NCI-H446 treated with DMSO at 0.1 percent for 48 hours (cell line): ENCODE measurements around the gene GAB2.
"Not testable (repeated sequence)": the region's sequence is repeated elsewhere in the genome, so short reads cannot be mapped to it uniquely, and the experiment has no call there.

Experiments used
- DNase-seq: peaks from one replicate; lab custom pipeline; 2025; lab: John Stamatoyannopoulos, UW

The GAB2 gene

DNA sequence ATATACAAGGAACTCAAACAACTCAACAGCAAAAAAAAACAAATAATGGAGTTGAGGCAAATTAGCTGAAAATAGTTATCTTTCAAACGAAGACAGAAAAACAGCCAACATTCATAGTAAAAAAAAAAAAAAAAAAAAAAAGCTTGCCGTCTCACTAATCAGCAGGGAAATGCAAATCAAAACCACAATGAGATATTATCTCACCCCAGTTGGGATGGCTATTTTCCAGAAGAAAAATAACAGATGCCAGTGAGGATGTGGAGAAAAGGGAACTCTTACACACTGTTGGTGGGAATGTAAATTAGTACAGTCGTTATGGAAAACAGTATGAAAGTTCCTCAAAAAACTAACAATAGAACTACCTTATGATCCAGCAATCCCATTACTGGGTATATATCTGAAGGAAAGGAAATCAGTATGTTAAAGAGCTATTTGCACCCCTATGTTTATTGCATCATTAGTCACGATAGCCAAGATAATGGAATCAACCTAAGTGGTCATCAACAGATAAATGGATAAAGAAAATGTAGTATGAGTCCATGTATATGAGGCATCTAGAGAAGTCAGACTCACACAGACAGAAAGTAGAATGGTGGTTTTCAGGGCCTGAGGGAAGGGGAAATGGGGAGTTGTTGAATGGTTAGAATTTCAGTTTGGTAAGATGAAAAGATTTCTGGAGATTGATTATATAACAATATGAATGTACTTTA lies 172.9 kb downstream of the GAB2 start:
- no peak for DNase-seq

DNA sequence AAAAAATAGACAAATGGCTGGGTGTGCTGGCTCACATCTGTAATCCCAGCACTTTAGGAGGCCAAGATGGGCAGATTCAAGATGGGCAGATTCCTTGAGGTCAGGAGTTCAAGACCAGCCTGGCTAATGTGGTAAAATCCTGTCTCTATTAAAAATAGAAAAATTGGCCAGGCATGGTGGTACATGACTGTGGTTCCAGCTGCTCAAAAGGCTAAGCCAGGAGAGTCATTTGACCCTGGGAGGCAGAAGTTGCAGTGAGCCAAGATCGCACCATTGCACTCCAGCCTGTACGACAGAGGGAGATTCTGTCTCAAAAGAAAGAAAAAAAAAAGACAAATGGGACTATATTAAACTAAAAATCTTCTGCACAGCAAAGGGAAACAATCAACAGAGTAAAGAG lies 173.5 kb downstream of the GAB2 start:
- DNase-seq, result peak; percentile 21

DNA sequence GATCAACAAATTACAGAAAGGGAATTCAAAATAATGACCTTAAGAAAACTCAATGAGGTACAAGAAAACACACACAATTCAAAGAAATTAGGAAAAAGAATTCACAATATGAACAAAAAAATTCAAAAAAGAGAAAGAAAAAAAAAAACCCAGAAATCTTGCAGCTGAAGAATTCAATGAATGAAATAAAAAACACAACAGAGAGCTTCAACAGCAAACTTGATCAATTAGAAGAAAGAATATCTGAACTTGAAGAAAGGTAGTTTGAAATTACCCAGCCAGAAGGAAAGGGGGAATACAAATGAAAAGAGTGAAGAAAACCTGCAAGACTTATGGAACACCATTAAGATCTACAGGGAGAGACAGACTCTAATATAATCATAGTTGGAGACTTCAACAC lies 176.1 kb downstream of the GAB2 start:
- DNase-seq, result no peak

DNA sequence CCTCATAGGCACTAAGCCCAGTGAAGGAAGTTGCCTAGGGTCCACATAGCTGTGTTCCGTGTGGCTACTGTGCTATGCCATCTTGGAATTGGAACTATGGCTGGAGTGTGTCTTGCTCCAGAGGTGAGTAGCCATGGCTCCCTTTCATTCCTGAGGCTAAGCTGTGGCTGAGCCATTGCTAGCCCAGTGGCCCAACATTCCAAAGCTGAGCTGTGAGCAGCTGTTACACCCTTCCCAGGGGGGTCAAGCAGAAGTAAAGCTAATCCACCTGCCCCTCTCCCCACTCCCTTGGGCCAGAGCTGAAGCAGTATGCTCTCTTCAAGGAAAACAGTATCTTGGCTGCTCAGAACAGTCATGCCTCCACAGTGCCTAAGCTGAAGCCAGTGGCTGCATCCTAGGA lies 177.8 kb downstream of the GAB2 start:
- no peak for DNase-seq

DNA sequence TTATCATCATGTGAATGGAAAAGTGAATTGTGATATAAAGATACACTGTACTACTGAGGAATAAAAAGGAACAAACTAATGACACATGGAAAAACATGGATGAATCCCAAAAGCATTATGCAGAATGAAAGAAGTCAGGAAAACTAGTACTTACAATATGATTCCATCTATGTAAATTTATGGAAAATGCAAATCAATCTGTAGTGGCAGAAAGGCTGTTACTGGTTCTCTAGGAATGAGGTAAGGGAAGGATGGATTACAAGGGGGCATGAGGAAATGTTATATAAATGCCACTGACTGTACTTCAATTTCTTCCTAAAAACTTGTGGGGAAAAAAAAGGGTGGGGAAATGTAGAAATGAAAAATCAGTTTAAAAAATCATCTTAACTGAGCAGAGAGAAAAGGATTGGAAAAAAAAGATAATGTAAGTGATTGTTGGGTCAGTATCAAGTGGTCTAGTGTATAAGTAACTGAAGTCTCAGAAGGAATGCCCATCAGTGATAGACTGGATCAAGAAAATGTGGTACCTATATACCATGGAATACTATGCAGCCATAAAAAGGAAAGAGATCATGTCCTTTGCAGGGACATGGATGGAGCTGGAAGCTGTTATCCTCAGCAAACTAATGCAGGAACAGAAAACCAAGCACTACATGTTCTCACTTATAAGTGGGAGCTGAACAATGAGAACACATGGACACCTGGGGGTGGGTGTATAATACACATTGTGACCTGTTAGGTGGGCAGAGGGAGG lies 180.2 kb downstream of the GAB2 start:
- no peak for DNase-seq

DNA sequence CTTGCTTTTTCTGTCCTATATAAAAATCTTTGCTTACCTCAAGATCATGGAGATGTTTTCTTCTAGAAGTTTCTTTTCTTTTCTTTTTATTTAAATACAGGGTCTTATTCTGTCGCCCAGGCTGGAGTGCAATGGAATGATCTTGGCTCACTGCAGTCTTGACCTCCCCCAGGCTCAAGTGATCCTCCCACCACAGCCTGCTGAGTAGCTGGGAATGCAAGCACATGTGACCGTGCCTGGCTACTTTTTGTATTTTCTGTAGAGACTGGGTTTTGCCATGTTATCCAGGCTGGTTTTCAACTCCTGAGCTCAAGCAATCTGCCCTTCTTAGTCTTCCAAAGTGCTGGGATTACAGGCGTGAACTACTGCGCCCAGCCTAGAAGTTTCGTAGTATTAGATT lies 183.6 kb downstream of the GAB2 start:
- no peak for DNase-seq

DNA sequence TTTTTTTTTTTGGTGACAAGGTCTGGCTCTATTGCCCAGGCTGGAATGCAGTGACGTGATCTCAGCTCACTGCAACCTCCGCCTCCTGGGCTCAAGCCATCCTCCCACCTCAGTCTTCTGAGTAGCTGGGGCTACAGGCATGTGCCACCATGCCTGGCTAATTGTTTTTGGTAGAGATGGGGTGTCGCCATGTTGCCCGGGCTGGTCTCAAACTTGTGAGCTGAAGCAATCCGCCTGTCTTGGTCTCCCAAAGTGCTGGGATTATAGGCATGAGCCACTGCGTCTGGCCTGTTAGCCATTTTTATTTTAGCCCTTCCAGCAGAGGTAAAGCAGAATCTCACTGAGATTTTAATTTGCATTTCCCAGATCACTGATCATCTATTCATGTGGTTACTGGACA lies 184.6 kb downstream of the GAB2 start:
- DNase-seq, result not testable (repeated sequence)

DNA sequence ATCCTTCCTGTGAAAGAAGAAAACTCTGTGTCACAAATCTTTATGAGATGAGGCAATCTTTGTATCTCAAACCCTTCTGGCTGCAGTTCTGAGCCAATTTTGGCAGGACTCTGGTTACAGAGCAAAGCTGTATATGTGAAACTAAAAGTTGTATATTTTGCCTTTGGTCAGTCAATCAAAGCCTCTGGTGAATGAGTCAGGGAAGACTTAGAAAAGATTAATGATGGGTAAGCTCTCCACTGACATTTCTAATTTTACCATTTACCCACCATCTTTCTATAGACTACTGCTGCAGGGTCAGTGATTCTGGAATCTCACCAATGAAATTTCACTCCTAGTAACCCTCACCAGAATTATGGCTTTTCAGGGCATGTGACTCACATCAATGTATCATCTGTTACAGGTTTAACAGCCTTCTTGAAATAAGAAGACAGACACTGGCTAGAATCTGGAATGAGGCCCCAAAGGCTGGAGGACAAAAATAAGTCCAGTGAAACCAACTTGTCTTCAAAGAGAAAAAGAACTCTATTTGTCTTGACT lies 185.6 kb downstream of the GAB2 start:
- DNase-seq, result peak; percentile 22

DNA sequence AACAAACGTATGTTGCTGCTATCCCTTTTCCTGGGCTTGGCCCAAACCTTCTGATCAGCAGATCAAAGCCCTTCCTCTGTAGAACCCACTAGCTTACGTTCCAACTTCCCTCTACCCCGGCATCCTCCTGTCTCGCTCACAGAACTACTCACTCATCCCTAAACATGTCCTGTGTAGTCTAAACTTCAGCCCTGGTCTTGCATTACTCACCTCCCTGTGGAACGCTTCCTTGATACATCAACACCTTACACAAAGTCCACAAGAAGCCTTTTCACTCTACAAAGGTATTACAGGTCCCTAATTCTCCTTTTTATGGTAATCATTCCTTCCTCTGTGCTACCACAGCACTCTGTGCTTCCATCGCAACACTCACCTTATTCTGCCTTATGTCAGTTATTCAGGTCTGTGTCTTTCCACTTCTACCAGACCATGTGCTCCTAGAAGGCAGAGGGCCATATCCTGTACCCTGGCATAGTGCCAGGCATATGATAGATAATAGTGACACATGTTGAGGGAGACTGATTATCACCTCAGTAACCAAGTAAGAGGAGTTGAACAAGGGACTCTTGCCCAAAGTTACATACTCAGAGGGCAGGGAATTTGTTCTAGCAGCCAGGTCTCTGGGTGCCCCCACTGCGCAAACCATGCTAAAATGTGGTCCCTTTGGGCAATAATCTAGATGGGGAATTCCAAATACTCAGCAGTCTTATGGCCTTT lies 187.3 kb downstream of the GAB2 start:
- DNase-seq, result no peak

DNA sequence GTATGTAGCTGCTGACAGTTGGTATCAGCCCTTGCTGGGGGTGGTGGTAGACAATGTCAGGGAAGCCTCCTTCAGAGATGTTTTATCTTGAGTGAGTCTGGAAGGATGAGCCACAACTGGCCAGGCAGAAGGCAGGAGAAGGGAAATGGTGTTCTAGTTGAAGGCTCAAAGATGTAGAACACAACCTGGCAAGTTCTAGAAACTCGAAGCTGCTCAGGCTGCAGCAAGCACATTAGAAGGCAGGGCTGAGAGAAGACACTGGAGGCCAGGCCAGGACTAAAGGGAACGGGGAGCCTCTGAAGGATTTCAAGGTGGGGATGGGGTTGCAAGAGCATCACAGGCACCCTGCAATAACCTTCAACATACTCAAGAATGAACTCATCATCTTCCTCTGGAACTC lies 188.5 kb downstream of the GAB2 start:
- no peak for DNase-seq

DNA sequence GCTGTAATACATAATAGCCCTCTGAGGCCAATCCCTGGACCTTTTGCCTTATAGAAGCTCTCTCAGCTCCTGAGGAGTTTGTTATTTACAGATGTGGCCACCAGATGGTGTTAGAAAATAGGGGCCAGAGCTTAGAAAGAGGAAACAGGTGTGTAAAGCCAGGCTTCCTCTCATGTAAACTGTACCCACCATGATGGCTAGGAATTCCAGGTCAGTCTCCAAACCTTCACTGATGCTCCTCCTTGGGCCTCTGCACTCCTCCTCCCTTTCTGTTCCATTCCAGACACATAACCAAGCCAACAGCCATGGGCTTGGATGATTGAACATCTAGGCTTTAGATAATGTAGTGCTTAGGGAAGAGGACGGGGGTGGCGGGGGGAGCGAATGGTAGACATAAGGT lies 189.2 kb downstream of the GAB2 start:
- DNase-seq, result no peak

DNA sequence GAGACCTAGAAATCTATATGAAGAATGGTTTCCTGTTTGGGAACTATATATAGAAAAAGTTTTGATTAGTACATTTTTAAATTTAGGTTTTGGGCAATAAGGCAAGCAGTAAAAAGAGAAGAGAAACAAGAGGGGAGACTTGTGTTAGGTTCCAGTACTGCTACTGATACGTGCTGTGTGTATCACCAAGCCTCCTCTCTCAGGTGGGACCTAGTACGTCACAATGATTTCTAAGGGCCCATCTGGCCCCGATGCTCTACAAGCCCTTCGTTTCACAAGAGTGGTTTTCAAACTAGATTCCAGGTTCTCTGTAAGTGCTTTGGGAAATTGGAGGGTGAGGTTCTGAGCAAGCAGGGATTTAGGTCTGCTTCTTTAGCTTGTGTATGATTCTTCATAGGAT lies 189.7 kb downstream of the GAB2 start:
- no peak for DNase-seq

DNA sequence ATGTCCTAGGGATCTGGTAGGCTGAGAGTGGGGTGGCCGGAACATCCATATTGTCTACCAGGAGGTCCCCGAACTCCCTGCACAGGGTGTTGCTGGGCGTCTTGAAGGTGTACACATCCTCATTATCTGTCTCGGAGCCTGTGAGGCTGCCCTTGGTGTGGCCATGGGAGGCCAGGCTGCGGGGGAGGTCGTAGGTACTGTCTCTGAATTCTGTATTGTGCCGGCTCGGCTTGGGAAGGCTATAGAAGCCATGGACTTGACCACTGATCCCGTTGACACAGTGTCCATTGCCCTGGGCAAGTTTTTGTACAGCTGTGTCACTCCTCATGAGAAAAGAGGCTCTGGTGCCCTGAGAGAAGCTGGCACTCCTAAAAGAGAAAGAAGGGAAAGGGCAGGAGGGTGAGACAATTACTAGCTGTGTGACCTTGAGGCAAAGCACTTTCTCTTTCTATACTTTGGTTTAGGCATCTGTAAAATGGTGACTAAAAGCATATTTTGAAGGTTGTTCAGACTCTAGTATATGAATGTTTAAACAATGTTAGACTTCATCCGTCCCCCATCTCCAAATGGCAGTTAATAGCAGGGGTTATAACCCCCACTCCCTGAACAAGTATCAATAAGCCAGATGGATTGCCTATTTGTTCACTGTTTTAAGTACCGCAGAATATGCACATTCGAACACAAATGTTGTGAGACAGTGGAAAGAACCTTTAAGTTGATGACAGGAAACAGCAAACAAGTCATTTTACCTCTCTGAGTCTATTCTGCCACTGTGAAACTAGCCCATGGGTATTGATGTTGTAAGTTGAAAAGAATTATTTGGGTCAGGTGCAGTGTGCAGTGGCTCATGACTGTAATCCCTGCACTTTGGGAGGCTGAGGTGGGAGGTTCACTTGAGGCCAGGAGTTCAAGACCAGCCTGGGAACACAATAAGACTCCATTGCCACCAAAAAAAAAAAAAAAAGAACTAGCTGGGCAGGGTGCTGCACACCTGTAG lies 190.6 kb downstream of the GAB2 start:
- DNase-seq, result no peak

DNA sequence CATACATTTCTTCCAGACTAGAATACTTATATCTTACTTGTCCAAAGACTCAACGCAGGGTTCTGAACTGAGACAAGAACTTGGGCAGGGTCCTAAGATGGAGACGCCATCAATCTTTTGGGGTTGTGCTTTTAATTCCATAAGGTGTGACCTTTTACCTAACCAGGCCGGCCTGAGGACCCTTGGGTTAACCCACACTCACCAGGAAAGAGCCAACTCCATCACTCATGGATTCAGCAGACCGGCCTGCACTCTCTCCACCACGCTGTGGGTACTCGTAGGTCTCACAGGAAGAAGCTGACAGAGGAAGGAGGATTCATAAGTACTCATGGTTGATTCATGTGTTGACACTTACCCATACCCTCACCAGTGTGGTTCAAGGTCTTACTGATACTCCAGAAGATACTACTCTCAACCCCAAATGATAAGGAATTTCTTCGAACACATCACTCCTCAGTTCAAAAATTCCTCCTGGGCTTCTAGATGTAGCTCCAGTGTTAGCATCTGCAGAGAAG lies 192.7 kb downstream of the GAB2 start:
- DNase-seq, result no peak

DNA sequence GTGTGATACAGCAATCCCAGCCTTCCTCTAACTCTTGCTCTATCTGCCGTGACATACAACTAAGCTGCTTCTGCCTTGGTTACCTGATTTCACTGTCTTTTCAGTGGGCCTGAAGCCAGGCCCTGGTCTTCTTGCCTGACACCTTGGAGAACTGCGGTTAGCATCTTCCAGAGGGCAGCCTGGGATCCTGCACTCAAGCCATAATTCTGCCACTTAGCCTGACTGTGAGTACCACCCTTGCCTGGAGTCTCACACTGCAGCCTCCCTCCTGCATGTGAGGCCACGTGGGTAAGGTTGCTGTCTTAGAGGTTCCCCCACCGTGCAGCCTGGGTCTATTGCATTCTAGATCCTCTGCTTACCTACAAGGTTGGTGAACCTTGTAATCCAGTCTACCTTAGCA lies 193.1 kb downstream of the GAB2 start:
- no peak for DNase-seq

DNA sequence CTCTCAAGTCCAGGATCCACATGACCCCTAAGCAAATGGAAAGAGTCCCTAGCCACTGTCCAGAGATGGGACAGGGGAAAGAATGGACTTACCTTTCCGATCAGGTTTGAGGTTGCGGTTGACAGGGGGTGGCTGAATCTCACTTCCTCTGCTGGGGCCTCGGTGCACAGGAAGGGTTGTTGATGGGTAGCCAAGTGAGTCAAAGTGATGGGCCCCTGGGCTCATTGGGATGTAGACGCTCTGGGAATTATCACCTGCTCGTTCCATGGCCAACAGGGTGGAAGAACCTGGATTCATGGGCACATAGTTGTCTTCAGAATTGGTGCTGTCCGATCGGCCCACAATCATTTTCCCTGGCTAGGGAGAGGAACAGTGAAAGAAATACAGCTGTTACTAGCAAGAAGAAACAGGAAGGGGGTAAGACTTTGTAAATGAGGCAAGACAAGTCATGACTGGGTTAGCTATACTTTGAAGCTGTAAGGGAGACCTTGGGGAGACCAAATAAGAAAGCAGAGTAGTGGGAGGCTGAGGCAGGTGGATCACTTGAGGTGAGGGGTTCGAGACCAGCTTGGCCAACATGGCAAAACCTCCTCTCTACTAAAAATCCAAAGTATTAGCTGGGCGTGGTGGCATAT lies 194.2 kb downstream of the GAB2 start:
- no peak for DNase-seq

DNA sequence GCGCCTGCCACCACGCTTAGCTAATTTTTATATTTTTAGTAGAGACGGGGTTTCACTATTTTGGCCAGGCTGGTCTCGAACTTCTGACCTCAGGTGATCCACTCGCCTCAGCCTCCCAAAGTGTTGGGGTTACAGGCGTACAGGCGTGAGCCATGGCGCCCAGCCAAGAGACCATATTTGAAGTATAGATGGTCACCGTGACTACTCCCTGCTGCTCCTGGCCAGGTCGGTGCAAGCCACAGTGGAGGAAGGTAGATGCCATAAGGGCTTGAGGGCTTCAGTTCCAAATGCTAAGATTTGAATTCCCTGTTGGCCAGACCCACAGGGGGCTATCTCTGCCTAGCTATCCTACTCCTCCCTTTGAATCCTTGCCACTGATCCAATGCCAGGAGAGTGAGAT lies 194.9 kb downstream of the GAB2 start:
- DNase-seq, result not testable (repeated sequence)

DNA sequence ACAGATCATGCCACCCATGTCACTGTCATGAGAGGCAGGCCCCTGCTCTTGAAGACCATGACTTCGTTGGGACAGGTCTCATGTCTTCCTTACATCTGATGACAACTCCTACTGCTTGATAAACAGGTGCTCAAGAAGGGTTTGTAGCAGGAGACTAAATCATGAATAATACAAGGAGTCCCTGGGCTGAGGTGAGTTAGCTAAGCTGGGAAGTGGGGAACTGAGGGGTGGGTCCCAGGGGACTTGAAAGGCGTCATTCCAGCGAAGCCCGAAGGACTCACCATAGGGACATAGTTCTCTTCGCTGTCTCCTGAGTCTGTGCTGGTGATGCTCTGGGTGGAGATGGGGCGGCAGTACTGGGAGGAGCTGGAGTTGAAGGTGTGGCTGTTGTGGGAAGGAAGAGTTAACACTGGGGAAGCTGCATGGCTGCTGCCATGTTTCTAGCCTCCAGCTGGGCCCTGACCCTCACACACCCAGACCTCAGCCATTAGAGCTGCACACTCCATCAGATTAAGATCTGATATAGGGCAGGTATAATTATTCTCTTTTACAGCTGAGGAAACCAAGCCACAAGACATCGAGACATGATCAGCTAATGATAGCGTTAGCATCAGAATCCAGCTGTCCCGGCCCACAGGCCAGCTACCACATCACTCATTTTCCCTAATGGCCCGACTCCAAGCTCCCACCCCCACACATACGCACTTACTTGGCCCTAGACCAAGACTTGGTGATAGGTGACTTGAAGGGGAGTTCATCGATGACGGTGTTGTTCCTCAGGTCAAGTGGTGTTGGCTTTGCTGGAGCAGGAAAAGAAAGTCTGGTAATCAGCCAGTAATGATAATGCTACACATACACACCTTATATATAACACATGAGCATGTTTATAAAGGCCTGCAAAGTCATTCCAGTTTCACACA lies 196.0 kb downstream of the GAB2 start:
- DNase-seq, result no peak

DNA sequence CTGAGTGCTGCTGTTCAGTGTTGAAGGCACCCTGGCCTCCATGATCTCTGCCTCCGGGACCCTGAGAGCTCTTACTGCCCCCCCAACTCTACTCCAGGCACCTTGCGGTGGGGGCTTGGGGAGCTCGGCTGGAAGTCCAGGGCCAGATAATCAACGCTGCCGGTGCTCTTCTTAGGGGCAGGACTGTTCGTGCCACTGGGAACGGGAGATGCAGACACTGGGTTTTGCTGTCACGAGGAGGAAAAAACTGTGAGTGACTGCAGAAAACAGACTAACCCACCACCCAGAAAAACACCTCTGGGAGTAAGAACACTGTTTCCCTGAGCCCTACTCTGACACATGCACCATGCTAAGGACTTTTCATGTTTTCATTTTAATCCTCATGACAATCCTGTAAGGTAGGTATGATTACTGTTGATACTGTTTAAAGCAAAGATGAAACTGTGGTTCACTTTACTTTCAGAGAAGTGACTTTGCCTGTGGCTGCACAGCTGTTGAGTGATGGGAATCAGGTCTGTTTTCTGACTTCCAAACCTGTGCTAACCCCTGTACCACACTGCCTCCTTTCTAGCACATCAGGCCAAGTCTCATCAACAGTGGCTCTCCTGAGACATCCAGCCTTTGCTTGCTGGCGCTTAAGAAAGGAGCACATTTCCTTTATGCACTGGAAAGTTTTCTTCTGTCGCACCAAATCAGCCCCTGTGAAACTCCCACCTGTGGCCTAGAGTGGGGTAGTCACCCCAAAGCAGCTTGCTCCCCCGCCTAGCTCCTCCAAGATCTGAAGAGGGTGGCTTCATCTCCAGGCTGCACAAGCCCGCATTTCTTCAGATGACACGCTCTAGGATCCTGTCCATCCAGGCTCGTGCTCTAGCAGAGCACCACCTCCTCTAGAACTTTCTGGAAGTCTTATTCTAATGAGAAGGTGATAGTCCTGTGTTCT lies 197.1 kb downstream of the GAB2 start:
- DNase-seq, result no peak
